GM19467 (cell line): ENCODE results near the gene NACAD.

Experiments
- ATAC-seq: cut with Tn5 transposase; IDR thresholded peaks from one replicate; pipeline ENCODE4 v1.9.1; 2021; ENCODE audit warnings: mild to moderate bottlenecking, moderate library complexity; ENCODE audit not compliant: unreplicated experiment

NACAD gene

GRCh38 chr7:45075871-45076796 lies 12.6 kb downstream of the NACAD start:
- ATAC-seq, result no peak

- no peak for ATAC-seq
These were observed 13.5 kb downstream of the NACAD start for GRCh38 chr7:45075355-45075644.

- ATAC-seq, result no peak
These were observed 14.0 kb downstream of the NACAD start for GRCh38 chr7:45074528-45075354.

GRCh38 chr7:45073786-45074527 lies 14.8 kb downstream of the NACAD start:
- ATAC-seq, result no peak

GRCh38 chr7:45073031-45073785 lies 15.6 kb downstream of the NACAD start:
- no peak for ATAC-seq

- ATAC-seq, result no peak
These were observed 16.4 kb downstream of the NACAD start for GRCh38 chr7:45072131-45073030.

- no peak for ATAC-seq
These were observed 17.2 kb downstream of the NACAD start for GRCh38 chr7:45071528-45071927.

- ATAC-seq, result no peak
These were observed 18.5 kb downstream of the NACAD start for GRCh38 chr7:45070254-45070642.

- ATAC-seq, result no peak
These were observed 19.1 kb downstream of the NACAD start for GRCh38 chr7:45069444-45070253.

- no peak for ATAC-seq
These were observed 20.3 kb downstream of the NACAD start for GRCh38 chr7:45068236-45069023.

- ATAC-seq, result no peak
These were observed 21.2 kb downstream of the NACAD start for GRCh38 chr7:45067582-45067981.

GRCh38 chr7:45066409-45066808 lies 22.4 kb downstream of the NACAD start:
- ATAC-seq, result no peak

GRCh38 chr7:45065031-45065995 lies 23.5 kb downstream of the NACAD start:
- no peak for ATAC-seq

- no peak for ATAC-seq
These were observed 24.6 kb downstream of the NACAD start for GRCh38 chr7:45064047-45064725.

- no peak for ATAC-seq
These were observed 26.9 kb downstream of the NACAD start for GRCh38 chr7:45061806-45062425.

GRCh38 chr7:45061352-45061751 lies 27.4 kb downstream of the NACAD start:
- no peak for ATAC-seq
